ENCODE measurements around the gene CRHR1. TPM values are rescaled to one million over a fixed set of nuclear protein-coding genes. Genes with fewer than 3 reads are reported as not detected.

CRHR1 gene
- total and polyA plus RNA-seq, 10 of the 15 experiments (the other 5 are each of a cell fraction or from before 2014, with no cell fraction given): 0.08 TPM; not detected in 9

- Histone ChIP-seq H3K9ac (ENCODE audit: control insufficient read depth, insufficient read depth, low read length) (no peak overlapping the region), H3K27me3 (replicated peaks in 1 of 2; ENCODE audit: control insufficient read depth in 2 of 2, insufficient read depth in 2 of 2, low read length in 1 of 2) (peaks cover 5% of the 10 kb centered on the region in 2 experiments), H3K27ac (ENCODE audit: control insufficient read depth, insufficient read depth) (no peak overlapping the region), H2AFZ (ENCODE audit: control insufficient read depth, low read depth, low read length) (no peak overlapping the region), H3K36me3 (ENCODE audit: control insufficient read depth in 2 of 2, insufficient read depth in 2 of 2, low read length in 1 of 2) (no peaks in the 10 kb centered on the region), H3K4me1 (ENCODE audit: control insufficient read depth, insufficient read depth, low read length) (no peaks in the 10 kb centered on the region), H3K4me2 (ENCODE audit: control insufficient read depth, insufficient read depth) (no peak overlapping the region), H4K20me1 (ENCODE audit: control insufficient read depth, insufficient read depth) (no peaks in the 10 kb centered on the region), H3K79me2 (ENCODE audit: control insufficient read depth, insufficient read depth, low read length) (no peaks in the 10 kb centered on the region), H3K9me3 (replicated peaks; ENCODE audit: control insufficient read depth, insufficient read depth, low read length) (no peaks in the 10 kb centered on the region), H3K4me3 (no peak overlapping the region)
- in situ Hi-C loops (cut with MboI): no loop called here
- ChIA-PET SMC1A (ENCODE audit: uncharacterized antibody, unreplicated experiment) (no interaction called here), CTCF (no interaction called here), RAD21 (ENCODE audit: unreplicated experiment) (no interaction called here), POLR2A (no interaction called here)
- no TSS peak for BruUV-seq (replicated peaks)
- intact Hi-C loops (cut with micrococcal nuclease; ENCODE audit: unreplicated experiment): no loop called here
- DNase-seq (ENCODE audit: low read depth, low spot score): no peak
- ATAC-seq: no peak
- no peak for FAIRE-seq
- WGBS (ENCODE audit: insufficient coverage, insufficient replicate concordance, low lambda C conversion rate, missing lambda C conversion rate): 19% methylated on average over 8 of the region's 8 CpGs
- TF ChIP-seq EP300 (IDR thresholded peaks at IDR 0.05; ENCODE audit: borderline replicate concordance in 1 of 2, control insufficient read depth in 1 of 2, low read depth in 2 of 2, low read length in 2 of 2) (no peak), MAX (IDR thresholded peaks at IDR 0.05; ENCODE audit: low read depth, low read length) (no peak), CTCF (IDR thresholded peaks at IDR 0.05 in 2 of 3, conservative IDR thresholded peaks at IDR 0.05 in 1 of 3; ENCODE audit: control insufficient read depth in 2 of 3, extremely low read depth in 1 of 3, insufficient read depth in 1 of 3, low read depth in 3 of 3, low read length in 3 of 3) (no peak), BCLAF1 (IDR thresholded peaks at IDR 0.05) (no peak), STAT3 (IDR thresholded peaks at IDR 0.05; ENCODE audit: low read depth, low read length) (no peak), RFX5 (IDR thresholded peaks at IDR 0.05; ENCODE audit: low read depth, low read length) (no peak), TCF12 (IDR thresholded peaks at IDR 0.05; ENCODE audit: low read depth, low read length) (no peak), CUX1 (IDR thresholded peaks at IDR 0.05; ENCODE audit: insufficient replicate concordance, low read depth, low read length) (no peak), CHD1 (IDR thresholded peaks at IDR 0.05; ENCODE audit: low read depth, low read length) (no peak), HCFC1 (IDR thresholded peaks at IDR 0.05; ENCODE audit: low read length) (no peak), PAX8 (IDR thresholded peaks at IDR 0.05) (no peak), RCOR1 (conservative IDR thresholded peaks at IDR 0.05; ENCODE audit: low read depth, low read length) (no peak), TARDBP (IDR thresholded peaks at IDR 0.05; ENCODE audit: borderline replicate concordance) (no peak)
These were observed 7.0 kb downstream of the CRHR1 start for GRCh38 chr17:45791041-45791582.

Data from GM12878 (cell line).